GM19240 (cell line): ENCODE data around the gene GATAD2A.

Experiments
- DNase-seq: peaks from one replicate; pipeline ENCODE4 v3.0.0; 2011; ENCODE audit warnings: low spot score; ENCODE audit not compliant: insufficient read length

The GATAD2A gene

GRCh38 chr19:19529783-19530422 is 124.4 kb downstream of the GATAD2A start:
- no peak for DNase-seq

GRCh38 chr19:19530423-19530804 is 124.9 kb downstream of the GATAD2A start:
- DNase-seq, result no peak

GRCh38 chr19:19530889-19531288 is 125.4 kb downstream of the GATAD2A start:
- DNase-seq, result no peak

GRCh38 chr19:19531951-19532805 is 126.7 kb downstream of the GATAD2A start:
- peak; percentile 93 for DNase-seq

GRCh38 chr19:19532806-19533701 is 127.6 kb downstream of the GATAD2A start:
- no peak for DNase-seq

- DNase-seq, result no peak
These were observed 128.4 kb downstream of the GATAD2A start for GRCh38 chr19:19533841-19534240.

- DNase-seq, result no peak
These were observed 129.2 kb downstream of the GATAD2A start for GRCh38 chr19:19534556-19535265.

- DNase-seq, result no peak
These were observed 130.1 kb downstream of the GATAD2A start for GRCh38 chr19:19535311-19536191.

- DNase-seq, result no peak
These were observed 131.9 kb downstream of the GATAD2A start for GRCh38 chr19:19537075-19538048.

GRCh38 chr19:19538061-19538784 is 132.7 kb downstream of the GATAD2A start, which contains the start of gene CILP2:
TSS of gene CILP2 (plus strand) at chr19:19538265. CDS start at chr19:19538350, 85 bp downstream.
- DNase-seq, result no peak

GRCh38 chr19:19538785-19539166 is 133.3 kb downstream of the GATAD2A start:
- DNase-seq, result no peak

- no peak for DNase-seq
These were observed 134.2 kb downstream of the GATAD2A start for GRCh38 chr19:19539698-19540063.

- no peak for DNase-seq
These were observed 134.7 kb downstream of the GATAD2A start for GRCh38 chr19:19540064-19540714.

GRCh38 chr19:19540715-19541515 is 135.4 kb downstream of the GATAD2A start:
- DNase-seq, result peak; percentile 69

GRCh38 chr19:19541616-19542015 is 136.1 kb downstream of the GATAD2A start:
- no peak for DNase-seq

GRCh38 chr19:19542507-19542906 is 137.0 kb downstream of the GATAD2A start:
- DNase-seq, result no peak

- DNase-seq, result no peak
These were observed 137.6 kb downstream of the GATAD2A start for GRCh38 chr19:19543101-19543500.
